ENCODE results near the gene EML3.
"Not testable (repeated sequence)": the region's sequence is repeated elsewhere in the genome, so short reads cannot be mapped to it uniquely, and the experiment has no call there.

EML3 gene

GRCh38 chr11:62612366-62613290, at the start of gene EML3, which contains the start of gene ROM1:
TSS of gene EML3 (minus strand) at chr11:62612775. CDS start at chr11:62612457, 318 bp downstream.
TSS of gene ROM1 (plus strand) at chr11:62613257. CDS start at chr11:62613282, 25 bp downstream.
- TF ChIP-seq POLR2A (IDR thresholded peaks at IDR 0.05; ENCODE audit: low read length) (no peak), GATA1 (IDR thresholded peaks at IDR 0.05; ENCODE audit: low read depth, low read length) (no peak)
- DNase-seq: peak; percentile 87 to 91

GRCh38 chr11:62656796-62657429, 44.3 kb upstream of the EML3 start:
- TF ChIP-seq POLR2A (IDR thresholded peaks at IDR 0.05; ENCODE audit: low read length) (no peak), GATA1 (IDR thresholded peaks at IDR 0.05; ENCODE audit: low read depth, low read length) (no peak)
- no peak for DNase-seq

- DNase-seq: no peak
Observed at GRCh38 chr11:62654297-62654696, 41.7 kb upstream of the EML3 start.

GRCh38 chr11:62652161-62653006, 39.8 kb upstream of the EML3 start:
- DNase-seq: peak; percentile 66 to 72
- TF ChIP-seq POLR2A (IDR thresholded peaks at IDR 0.05; ENCODE audit: low read length) (no peak), GATA1 (IDR thresholded peaks at IDR 0.05; ENCODE audit: low read depth, low read length) (no peak)

More at GRCh38 chr11:62654297-62654696, 41.7 kb upstream of the EML3 start:
- TF ChIP-seq POLR2A (IDR thresholded peaks at IDR 0.05; ENCODE audit: low read length) (no peak), GATA1 (IDR thresholded peaks at IDR 0.05; ENCODE audit: low read depth, low read length) (no peak)

GRCh38 chr11:62650283-62650682, 37.7 kb upstream of the EML3 start:
- not testable (repeated sequence) for DNase-seq

GRCh38 chr11:62649486-62649885, 36.9 kb upstream of the EML3 start:
- TF ChIP-seq POLR2A (IDR thresholded peaks at IDR 0.05; ENCODE audit: low read length) (no peak), GATA1 (IDR thresholded peaks at IDR 0.05; ENCODE audit: low read depth, low read length) (no peak)
- no peak for DNase-seq

- no peak for DNase-seq
- TF ChIP-seq POLR2A (IDR thresholded peaks at IDR 0.05; ENCODE audit: low read length): no peak
Observed at GRCh38 chr11:62648967-62649364, 36.4 kb upstream of the EML3 start.

GRCh38 chr11:62648185-62648966, 35.8 kb upstream of the EML3 start:
- no peak for TF ChIP-seq POLR2A (IDR thresholded peaks at IDR 0.05; ENCODE audit: low read length)
- TF ChIP-seq GATA1 (IDR thresholded peaks at IDR 0.05; ENCODE audit: low read depth, low read length): no peak
- no peak for DNase-seq

- DNase-seq: no peak
- TF ChIP-seq GATA1 (IDR thresholded peaks at IDR 0.05; ENCODE audit: low read depth, low read length) (no peak), POLR2A (IDR thresholded peaks at IDR 0.05; ENCODE audit: low read length) (no peak)
Observed at GRCh38 chr11:62647609-62648005, 35.0 kb upstream of the EML3 start.

GRCh38 chr11:62646825-62647608, 34.4 kb upstream of the EML3 start:
- no peak for TF ChIP-seq GATA1 (IDR thresholded peaks at IDR 0.05; ENCODE audit: low read depth, low read length)
- TF ChIP-seq POLR2A (IDR thresholded peaks at IDR 0.05; ENCODE audit: low read length): no peak
- DNase-seq: no peak

- peak; percentile 99 for DNase-seq
- TF ChIP-seq POLR2A (IDR thresholded peaks at IDR 0.05; ENCODE audit: low read length) (peak; percentile 88), GATA1 (IDR thresholded peaks at IDR 0.05; ENCODE audit: low read depth, low read length) (no peak)
Observed at GRCh38 chr11:62645946-62646824, 33.6 kb upstream of the EML3 start, which contains the start of gene GANAB. TSS of gene GANAB (minus strand) at chr11:62646613. CDS start at chr11:62646599, 14 bp downstream.

- TF ChIP-seq GATA1 (IDR thresholded peaks at IDR 0.05; ENCODE audit: low read depth, low read length): no peak
- no peak for TF ChIP-seq POLR2A (IDR thresholded peaks at IDR 0.05; ENCODE audit: low read length)
- DNase-seq: peak in 1 of 2 experiments; percentile 64
Observed at GRCh38 chr11:62645671-62645945, 33.0 kb upstream of the EML3 start.
